IMR-90 (cell line): ENCODE measurements around the gene ACE. TPM values are rescaled to one million over a fixed set of nuclear protein-coding genes. Genes with fewer than 3 reads are reported as not detected.

Experiments used
- ATAC-seq: fragments of 200-7000 bp; cut with Tn5 transposase; 2 replicates; pipeline ENCODE4 v1.9.1; 2020; ENCODE audit warnings: low read depth, mild to moderate bottlenecking, moderate library complexity
- BruUV-seq: library from RNA; stranded (reverse); fragments of 400-500 nt; replicated peaks from 2 replicates; lab custom pipeline; 2021; lab: Mats Ljungman, UMichigan
- CTCF ChIA-PET: fragments of 300-600 bp; formaldehyde crosslinking; extraction: SDS; loops from one replicate; lab custom pipeline; 2021; ENCODE audit warnings: antibody characterized with exemption; lab: Yijun Ruan, JAX
- POLR2A ChIA-PET: fragments of 300-600 bp; sonication (Branson Sonifier 250); formaldehyde crosslinking; loops from one replicate; lab custom pipeline; 2022; ENCODE audit warnings: antibody characterized with exemption; ENCODE audit not compliant: unreplicated experiment; lab: Charles Lee
- DNase-seq: peaks from one replicate; pipeline ENCODE4 v3.0.0; 2013
- H2AFZ ChIP-seq: replicated peaks from 2 replicates; pipeline ENCODE3; 2013; ENCODE audit warnings: low read length, mild to moderate bottlenecking; ENCODE audit not compliant: poor library complexity
- H2AK5ac ChIP-seq: 2 replicates; pipeline ENCODE4 v1.6.1; 2013; ENCODE audit warnings: low read depth, low read length, inconsistent platforms
- H2AK9ac ChIP-seq: replicated peaks from 2 replicates; pipeline ENCODE3; 2013; ENCODE audit warnings: mild to moderate bottlenecking, low read depth, low read length, moderate library complexity; ENCODE audit not compliant: poor library complexity
- H2BK120ac ChIP-seq: 2 replicates; pipeline ENCODE4 v1.6.1; 2013; ENCODE audit warnings: low read depth, low read length, inconsistent platforms
- H2BK15ac ChIP-seq: 3 replicates; pipeline ENCODE4 v1.6.1; 2013; ENCODE audit warnings: low read depth, low read length, inconsistent platforms
- H2BK20ac ChIP-seq: 2 replicates; pipeline ENCODE4 v1.6.1; 2013; ENCODE audit warnings: low read depth, mild to moderate bottlenecking, inconsistent platforms, low read length, moderate library complexity
- H2BK5ac ChIP-seq: 2 replicates; pipeline ENCODE4 v1.6.1; 2013; ENCODE audit warnings: mild to moderate bottlenecking, low read depth, low read length, inconsistent platforms; ENCODE audit not compliant: poor library complexity, severe bottlenecking
- H3K14ac ChIP-seq: replicated peaks from 2 replicates; pipeline ENCODE4 v1.6.1; 2013; ENCODE audit warnings: low read depth, low read length, inconsistent platforms
- H3K18ac ChIP-seq: 2 replicates; pipeline ENCODE4 v1.6.1; 2013; ENCODE audit warnings: low read depth, low read length, control low read depth
- H3K23ac ChIP-seq: 2 replicates; pipeline ENCODE4 v1.6.1; 2013; ENCODE audit warnings: low read depth, low read length, inconsistent platforms
- H3K27ac ChIP-seq: 2 replicates; pipeline ENCODE4 v1.5.1; 2013; ENCODE audit warnings: mild to moderate bottlenecking, control low read depth, low read length; ENCODE audit not compliant: insufficient read depth
- H3K27me3 ChIP-seq: 2 replicates; pipeline ENCODE4 v1.6.1; 2013; ENCODE audit warnings: low read length; ENCODE audit not compliant: control insufficient read depth, insufficient read depth
- H3K36me3 ChIP-seq: 2 replicates; pipeline ENCODE4 v1.6.1; 2013; ENCODE audit warnings: low read length, mixed read lengths; ENCODE audit not compliant: control insufficient read depth, insufficient read depth
- H3K4ac ChIP-seq: 2 replicates; pipeline ENCODE4 v1.6.1; 2013; ENCODE audit warnings: low read depth, low read length, inconsistent platforms
- H3K4me1 ChIP-seq: 2 replicates; pipeline ENCODE4 v1.6.1; 2013; ENCODE audit warnings: low read length, mixed read lengths; ENCODE audit not compliant: control insufficient read depth, insufficient read depth
- H3K4me2 ChIP-seq: 2 replicates; pipeline ENCODE4 v1.6.1; 2013; ENCODE audit warnings: low read depth, mild to moderate bottlenecking, control low read depth, low read length, moderate library complexity
- H3K4me3 ChIP-seq: 2 replicates; pipeline ENCODE4 v1.5.1; 2013; ENCODE audit warnings: low read depth, mild to moderate bottlenecking, control low read depth, low read length, moderate library complexity; ENCODE audit not compliant: insufficient read depth
- H3K56ac ChIP-seq: 2 replicates; pipeline ENCODE4 v1.6.1; 2013; ENCODE audit warnings: low read length, inconsistent platforms; ENCODE audit not compliant: insufficient read depth; ENCODE audit errors: extremely low read depth
- H3K79me1 ChIP-seq, 2 experiments: 2 replicates each; pipeline ENCODE4 v1.6.1; 2013; ENCODE audit warnings: low read length in 2 of 2, inconsistent platforms in 1 of 2, low read depth in 1 of 2
- H3K9ac ChIP-seq: 2 replicates; pipeline ENCODE4 v1.6.1; 2013; ENCODE audit warnings: low read depth, low read length, control low read depth
- H3K9me1 ChIP-seq: 2 replicates; pipeline ENCODE4 v1.6.1; 2013; ENCODE audit warnings: low read length, inconsistent platforms; ENCODE audit not compliant: insufficient read depth
- H3K9me3 ChIP-seq: 2 replicates; pipeline ENCODE4 v1.6.1; 2013; ENCODE audit warnings: low read length; ENCODE audit not compliant: control insufficient read depth, insufficient read depth
- H4K20me1 ChIP-seq: 2 replicates; pipeline ENCODE4 v1.6.1; 2013; ENCODE audit warnings: low read length, inconsistent platforms; ENCODE audit not compliant: insufficient read depth
- H4K5ac ChIP-seq: 2 replicates; pipeline ENCODE4 v1.6.1; 2013; ENCODE audit warnings: mild to moderate bottlenecking, low read depth, low read length, control low read depth
- H4K8ac ChIP-seq, 2 experiments: 2 replicates each; pipeline ENCODE4 v1.6.1; 2013; ENCODE audit warnings: low read depth in 2 of 2, low read length in 2 of 2, control low read depth in 1 of 2, inconsistent platforms in 1 of 2
- H4K91ac ChIP-seq: 2 replicates; pipeline ENCODE4 v1.6.1; 2013; ENCODE audit warnings: low read depth, low read length, inconsistent platforms; ENCODE audit not compliant: insufficient read depth
- CTCF ChIP-seq: conservative IDR thresholded peaks from 2 replicates; pipeline ENCODE4 v1.5.1; 2012; ENCODE audit warnings: mild to moderate bottlenecking, low read depth, low read length, improper control_type of control experiment
- MAZ ChIP-seq: IDR thresholded peaks from 2 replicates; pipeline ENCODE4 v1.6.1; 2012; ENCODE audit warnings: low read depth, mild to moderate bottlenecking, low read length, improper control_type of control experiment, moderate library complexity, borderline replicate concordance
- WGBS, 2 experiments: methylation state at CpG; one replicate each; pipeline versions ENCODE4 v1.1.5 to v1.1.7; 2013; ENCODE audit warnings: missing lambda C conversion rate in 2 of 2; ENCODE audit not compliant: insufficient read length in 1 of 2; ENCODE audit errors: extremely low coverage in 2 of 2; 5-methylcytosine and 5-hydroxymethylcytosine counted together
- dilution Hi-C: fragments of 300-500 bp; cut with HindIII; formaldehyde crosslinking; loops from one replicate; pipeline ENCODE4 v1.14.3; 2018; ENCODE audit warnings: low sequenced_read_pairs; ENCODE audit not compliant: unreplicated experiment
- in situ Hi-C: fragments of 300-500 bp; cut with MboI; formaldehyde crosslinking; loops from 3 replicates; pipeline ENCODE4 v1.14.3; 2019; ENCODE audit warnings: low sequenced_read_pairs, inconsistent platforms, mixed read lengths
- intact Hi-C: fragments of 100-400 bp; cut with micrococcal nuclease; formaldehyde crosslinking; loops from 2 replicates; pipeline ENCODE4 v1.10.0; 2022
- polyA plus RNA-seq, 3 experiments: library from polyadenylated mRNA; depleted of rRNA; stranded (reverse); fragments of >200 nt; gene quantifications; 2 replicates each; pipeline ENCODE4 v1.2.3, GENCODE V29; 2012; ENCODE audit warnings: low replicate concordance in 1 of 3
- total RNA-seq: library from RNA; depleted of rRNA; stranded (reverse); fragments of >200 nt; gene quantifications from 2 replicates; pipeline ENCODE4 v1.2.3, GENCODE V29; 2012

Gene ACE
- total and polyA plus RNA-seq, 2 of the 4 experiments (the other 2 are of a cell fraction): 1.4 to 5.8 TPM

- no peak overlapping the region for H2BK120ac ChIP-seq
- 82% methylated on average over 2 of the region's 11 CpGs; no CpG with 5 or more reads in 1 of the 2 experiments for WGBS, 2 experiments
- no peak overlapping the region for H4K91ac ChIP-seq
- ATAC-seq (no peak), DNase-seq (no peak)
- peaks cover 20% of the 10 kb centered on the region for H3K9me1 ChIP-seq
- in situ Hi-C loops (no loop called here), intact Hi-C loops (no loop called here), dilution Hi-C loops (no loop called here)
- peaks cover 0 to 9% of the 10 kb centered on the region in 2 experiments; a peak in 1 of 4 replicates for H3K79me1 ChIP-seq
- peaks cover 4% of the 10 kb centered on the region; the same call in 1 of the 2 replicates for H4K20me1 ChIP-seq
- no peak overlapping the region for H4K5ac ChIP-seq
- H3K4ac ChIP-seq: no peak overlapping the region
- H2AK9ac ChIP-seq: no peak overlapping the region
- no peak overlapping the region for H2AFZ ChIP-seq
- H2BK15ac ChIP-seq: no peak overlapping the region
- no peak overlapping the region for H4K8ac ChIP-seq
- no peak overlapping the region for H2BK20ac ChIP-seq
- H3K14ac ChIP-seq: no peak overlapping the region
- ChIA-PET CTCF (no interaction called here), POLR2A (no interaction called here)
- no TSS peak for BruUV-seq
- H3K4me3 ChIP-seq: no peak overlapping the region
- H3K56ac ChIP-seq: no peak overlapping the region
- H3K4me1 ChIP-seq: peaks cover 30% of the 10 kb centered on the region
- no peak overlapping the region for H3K23ac ChIP-seq
- no peak overlapping the region for H2AK5ac ChIP-seq
- no peaks in the 10 kb centered on the region for H3K27me3 ChIP-seq
- no peak overlapping the region for H3K18ac ChIP-seq
- no peaks in the 10 kb centered on the region for H3K9me3 ChIP-seq
- H3K9ac ChIP-seq: no peak overlapping the region
- TF ChIP-seq MAZ (no peak), CTCF (no peak)
- no peak overlapping the region for H3K27ac ChIP-seq
- peaks cover 8% of the 10 kb centered on the region; the same call in 1 of the 2 replicates for H3K36me3 ChIP-seq
- no peak overlapping the region for H2BK5ac ChIP-seq
- no peak overlapping the region for H3K4me2 ChIP-seq
Measured at GRCh38 chr17:63430223-63430622, 46.6 kb upstream of the ACE start.
